ENCODE measurements around the gene ZBTB49.

GRCh38 chr4:4249866-4250265, 40.2 kb upstream of the ZBTB49 start:
- TF ChIP-seq POLR2A (IDR thresholded peaks at IDR 0.05) (no peak), CTCF (IDR thresholded peaks at IDR 0.05) (no peak), EP300 (IDR thresholded peaks at IDR 0.05) (no peak), POLR2AphosphoS5 (IDR thresholded peaks at IDR 0.05) (no peak)

Measured in gastroesophageal sphincter (tissue), 3 donors.